ENCODE measurements around the gene BCAN.

DNA sequence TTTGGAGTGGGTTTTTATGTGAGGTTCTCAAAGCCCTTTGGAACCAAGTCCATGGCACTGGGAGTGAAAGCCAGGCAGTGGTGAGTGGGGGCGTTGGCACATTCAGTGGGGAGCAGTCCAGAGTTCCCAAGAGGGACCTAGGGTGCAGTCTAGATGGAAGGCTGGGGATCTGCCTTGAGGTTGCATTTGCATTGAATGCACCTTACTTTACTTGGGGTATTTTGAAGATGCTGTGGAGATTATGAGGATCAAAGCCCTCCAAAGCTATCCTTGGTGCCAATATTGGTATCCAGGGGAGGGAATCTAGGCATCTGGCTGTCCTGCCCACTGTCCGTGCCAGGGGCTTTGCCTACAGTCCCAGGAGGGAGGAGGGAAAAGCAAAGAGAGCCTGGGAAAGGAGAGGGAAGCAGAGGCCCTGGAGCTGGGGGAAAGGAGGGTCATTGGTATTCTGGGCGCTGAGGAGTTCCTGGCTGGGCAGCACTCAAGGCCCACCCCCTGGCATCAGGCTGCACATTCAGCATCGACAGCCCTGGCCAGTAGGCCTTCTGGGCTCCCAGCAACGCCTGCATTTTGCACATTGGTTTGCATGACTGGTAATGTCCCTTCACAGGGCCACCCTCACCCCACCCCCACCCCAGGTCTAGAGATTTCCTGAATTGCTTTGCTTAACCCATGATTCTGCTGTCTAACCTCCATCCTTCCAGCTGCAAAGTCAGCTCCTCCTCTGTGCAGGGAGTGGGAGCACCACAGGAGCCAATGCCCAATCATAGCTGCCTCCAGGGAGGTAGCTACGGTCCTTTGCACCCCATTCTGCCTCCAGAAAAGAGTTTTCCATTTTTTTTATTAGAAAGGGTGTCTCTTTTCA is 843 bp upstream of the BCAN start:
- TF ChIP-seq CTCF (IDR thresholded peaks at IDR 0.05) (no peak), POLR2AphosphoS5 (IDR thresholded peaks at IDR 0.05) (no peak)
